Measurements from ENCODE around the gene PSMB10. TPM values are rescaled to one million over a fixed set of nuclear protein-coding genes. Genes with fewer than 3 reads are reported as not detected.
"Not testable (repeated sequence)": the region's sequence is repeated elsewhere in the genome, so short reads cannot be mapped to it uniquely, and the experiment has no call there.

PSMB10 gene
- polyA plus RNA-seq, 3 donors: 28.2 to 30.8 (median 30.1) TPM

DNA sequence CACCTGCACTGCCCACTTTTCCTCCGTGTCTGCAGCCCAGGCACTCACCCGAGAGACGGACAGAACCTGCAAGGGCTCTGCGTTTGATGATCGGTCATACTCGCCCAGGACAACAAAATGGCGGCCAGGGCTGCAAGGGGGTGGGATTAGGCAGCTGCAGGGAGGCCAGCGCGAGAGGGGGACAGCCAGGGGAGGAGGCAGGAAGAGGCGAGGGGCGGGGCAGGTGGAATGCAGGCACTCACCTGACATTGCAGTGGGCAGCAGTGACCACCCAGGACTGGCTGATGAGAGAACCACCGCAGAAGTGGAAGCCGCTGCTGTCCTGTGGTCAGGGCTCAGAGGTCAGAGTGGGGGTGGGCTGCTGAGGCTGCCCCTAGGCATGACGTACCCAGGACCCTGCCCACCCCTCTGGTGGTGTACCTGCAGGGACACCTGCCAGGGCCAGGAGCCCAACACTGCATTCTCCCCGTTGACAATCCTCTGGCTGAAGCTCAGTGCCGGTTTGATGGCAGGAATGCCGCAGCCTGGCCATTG lies 5.9 kb downstream of the PSMB10 start:
- DNase-seq: no peak

- DNase-seq: no peak
Observed at GRCh38 chr16:67930191-67930590, 6.5 kb downstream of the PSMB10 start.

GRCh38 chr16:67928561-67929364 lies 7.9 kb downstream of the PSMB10 start:
- DNase-seq: peak; percentile 49

- no peak for DNase-seq
Observed at GRCh38 chr16:67928147-67928546, 8.5 kb downstream of the PSMB10 start.

GRCh38 chr16:67927131-67927941 lies 9.3 kb downstream of the PSMB10 start:
- DNase-seq: no peak

GRCh38 chr16:67926181-67926750 lies 10.4 kb downstream of the PSMB10 start:
- no peak for DNase-seq

- no peak for DNase-seq
Observed at GRCh38 chr16:67924140-67924906, 12.3 kb downstream of the PSMB10 start.

DNA sequence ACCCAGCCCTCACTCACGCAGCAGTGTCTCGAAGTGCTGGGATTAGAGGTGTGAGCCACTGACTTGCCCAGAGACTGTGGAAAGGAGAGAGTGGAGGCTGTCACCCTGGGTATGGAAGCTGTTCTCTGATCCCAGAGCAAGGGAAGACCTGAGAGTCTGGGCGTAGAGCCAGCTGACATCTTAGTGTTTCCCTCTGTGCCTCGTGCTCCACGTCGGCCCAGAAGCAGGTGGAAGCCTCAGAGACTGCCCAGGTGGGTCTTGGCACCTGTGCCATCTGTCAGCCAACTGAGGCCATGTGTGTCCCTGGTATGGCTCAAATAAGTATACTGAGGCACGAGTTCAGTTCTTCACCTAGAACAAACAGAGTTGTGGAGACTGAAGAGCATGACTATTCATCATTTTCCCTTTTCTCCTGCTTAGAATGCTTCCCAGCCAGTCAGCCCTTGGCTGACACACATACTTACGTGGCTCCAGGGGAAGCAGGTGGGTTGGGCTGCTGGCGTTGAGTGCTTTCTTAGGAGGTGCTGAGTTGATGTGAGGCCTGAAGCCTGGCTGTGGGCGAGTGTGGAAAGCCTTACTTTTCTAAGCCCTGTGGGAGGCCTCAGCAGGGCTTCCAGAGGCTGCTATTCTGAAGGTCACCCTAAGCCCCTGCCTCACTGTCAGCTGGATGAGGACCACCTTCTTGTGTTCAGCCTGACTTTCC lies 13.1 kb downstream of the PSMB10 start:
- no peak for DNase-seq

GRCh38 chr16:67922740-67923139 lies 13.9 kb downstream of the PSMB10 start:
- no peak for DNase-seq

DNA sequence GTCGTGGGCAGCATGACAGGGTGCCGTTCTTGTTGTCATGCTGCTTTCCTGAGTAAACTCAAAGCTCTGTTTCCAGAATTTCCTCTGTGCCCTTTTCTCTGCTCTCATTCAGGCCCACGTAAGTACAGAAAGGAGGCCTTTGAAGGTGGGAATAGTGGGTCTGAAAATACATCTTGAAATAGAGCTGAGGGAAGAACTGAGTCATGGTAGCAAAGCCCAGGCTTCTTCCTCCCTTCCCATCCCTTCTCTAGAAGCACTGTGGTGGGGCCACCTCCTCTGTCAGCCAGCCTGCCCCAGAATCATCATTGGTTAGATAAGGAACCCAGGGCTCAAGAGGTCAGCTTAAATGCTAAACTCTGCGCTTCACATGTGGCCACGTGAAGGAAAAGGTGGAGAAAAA lies 14.4 kb downstream of the PSMB10 start:
- no peak for DNase-seq

DNA sequence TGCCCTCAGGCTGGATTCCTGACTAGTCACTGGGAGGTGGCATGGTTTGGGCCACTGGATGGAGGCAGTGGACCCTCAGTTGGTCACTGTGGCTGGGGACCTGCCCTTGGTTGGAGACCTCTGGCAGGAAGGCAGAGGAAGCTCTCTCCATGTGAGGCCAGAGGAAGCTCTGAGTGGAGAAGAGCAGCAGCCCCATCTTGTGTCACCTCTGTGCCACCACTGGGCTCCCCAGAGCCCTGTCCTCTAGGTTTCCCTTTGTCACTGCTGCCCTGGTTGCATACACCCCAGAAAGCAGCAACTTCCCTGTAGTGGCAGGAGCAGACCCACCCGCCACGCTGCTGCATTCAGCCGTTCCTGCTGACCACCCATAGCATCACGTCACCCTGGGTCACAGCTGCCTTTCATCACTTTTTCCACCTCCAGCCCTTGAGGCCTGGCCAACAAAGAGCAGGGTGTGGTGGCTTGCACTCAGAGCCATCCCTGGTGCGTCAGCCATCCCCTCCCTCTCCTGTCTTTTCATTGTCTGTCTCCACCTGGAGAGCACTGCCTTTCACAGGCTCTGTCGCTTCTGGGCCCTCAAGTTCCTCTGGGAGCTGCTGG lies 16.9 kb downstream of the PSMB10 start:
- DNase-seq: no peak

DNA sequence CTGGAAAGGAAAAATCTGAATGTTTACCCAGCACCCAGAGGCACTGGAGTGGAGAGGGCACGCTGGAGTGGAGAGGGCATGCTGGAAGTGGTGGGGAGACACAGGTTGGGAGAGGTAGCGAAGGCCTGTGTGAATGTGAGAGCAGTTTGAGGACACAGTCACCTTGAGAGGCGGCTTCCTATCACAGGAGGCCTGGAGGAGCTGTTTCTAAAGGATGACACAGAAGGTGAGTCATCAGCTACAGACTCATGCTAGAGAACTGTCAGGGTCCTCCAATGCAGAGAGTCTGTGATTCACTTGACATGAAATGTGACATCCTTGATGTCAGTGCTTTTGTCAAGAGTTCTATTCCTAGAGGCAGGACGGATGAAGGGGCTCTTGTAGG lies 18.8 kb downstream of the PSMB10 start:
- DNase-seq: no peak

- DNase-seq: no peak
Observed at GRCh38 chr16:67917140-67917851, 19.4 kb downstream of the PSMB10 start.

- DNase-seq: no peak
Observed at GRCh38 chr16:67915831-67916723, 20.6 kb downstream of the PSMB10 start.

DNA sequence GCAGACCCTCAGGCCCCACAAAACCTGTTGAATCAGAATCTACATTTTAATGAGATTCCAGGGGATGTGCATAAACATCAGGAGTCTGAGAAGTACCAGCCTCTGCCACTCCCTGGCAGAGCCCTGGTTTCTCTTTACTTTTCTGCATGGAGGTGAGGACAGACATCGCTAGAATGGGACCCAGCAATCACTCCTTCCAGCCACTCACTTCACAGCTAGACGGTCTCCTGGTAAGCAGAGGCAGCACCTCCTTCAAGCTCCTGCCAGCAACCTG lies 21.2 kb downstream of the PSMB10 start:
- DNase-seq: not testable (repeated sequence)

DNA sequence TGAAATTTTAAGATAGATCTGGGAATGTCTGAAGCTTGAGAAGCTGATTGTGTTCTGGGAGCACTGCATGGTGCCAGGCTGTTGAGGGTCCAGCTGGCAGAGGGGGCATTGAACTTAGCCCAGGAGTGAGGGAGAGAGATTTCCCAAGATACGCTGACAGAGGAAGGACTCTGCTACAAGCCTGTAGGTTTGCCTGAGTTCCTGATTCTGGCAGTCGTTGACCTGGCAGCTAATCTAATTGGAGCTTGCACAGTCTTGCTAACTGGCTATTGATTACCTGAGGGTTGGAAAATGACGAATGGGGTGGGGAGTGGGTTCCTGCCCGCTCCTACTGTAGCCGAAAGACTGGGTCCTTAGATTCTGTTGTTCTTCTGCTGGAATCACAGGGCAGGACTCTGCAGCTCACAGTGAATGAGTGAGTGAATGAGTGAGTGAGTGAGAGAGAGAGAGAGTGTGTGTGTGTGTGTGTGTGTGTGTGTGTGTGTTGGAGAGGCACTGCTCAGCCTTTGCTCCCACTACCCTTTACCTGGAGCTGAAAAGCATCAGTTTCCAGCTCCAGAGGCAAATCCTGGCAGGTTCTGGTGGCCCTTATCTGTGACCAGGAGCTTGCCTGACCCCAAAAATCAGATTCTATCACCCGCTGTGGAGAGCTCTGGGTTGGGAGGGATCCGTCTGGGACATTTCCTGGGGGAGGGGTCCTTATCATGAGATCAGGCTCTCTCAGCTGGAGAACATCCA lies 21.7 kb downstream of the PSMB10 start:
- DNase-seq: no peak

DNA sequence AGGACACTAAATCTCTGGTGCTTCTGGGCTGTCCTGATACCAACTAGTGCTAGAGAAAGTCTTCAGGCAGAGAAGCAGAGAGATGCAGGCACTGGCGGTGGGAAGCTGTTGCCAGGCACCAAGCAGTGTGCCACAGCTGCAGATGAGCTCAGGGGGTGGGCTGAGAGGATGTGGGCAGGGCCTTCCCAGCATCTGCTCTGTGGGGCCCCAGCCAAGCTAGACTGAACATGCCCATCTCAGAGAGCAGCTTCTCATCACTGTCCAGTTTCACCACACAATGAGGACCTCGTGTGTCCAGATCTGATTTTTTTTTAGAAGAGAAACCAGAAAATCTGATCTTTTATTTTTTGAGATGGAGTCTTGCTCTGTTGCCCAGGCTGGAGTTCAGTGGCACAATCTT lies 26.5 kb downstream of the PSMB10 start:
- DNase-seq: no peak

GRCh38 chr16:67909056-67909742 lies 27.5 kb downstream of the PSMB10 start:
- no peak for DNase-seq
